H9 (cell line): ENCODE results near the gene PRR16. TPM values are rescaled to one million over a fixed set of nuclear protein-coding genes. Genes with fewer than 3 reads are reported as not detected.
"Not testable (repeated sequence)": the region's sequence is repeated elsewhere in the genome, so short reads cannot be mapped to it uniquely, and the experiment has no call there.

Experiments
- DNase-seq: peaks from one replicate; pipeline ENCODE4 v3.0.0-alpha.2; 2017
- H2AFZ ChIP-seq: one replicate; pipeline ENCODE4 v1.6.1; 2013; ENCODE audit warnings: mild to moderate bottlenecking, low read length, control low read depth, moderate library complexity
- H2AK5ac ChIP-seq: 2 replicates; pipeline ENCODE4 v1.6.1; 2013; ENCODE audit warnings: low read length, control low read depth, mixed read lengths; ENCODE audit not compliant: insufficient read length
- H2BK120ac ChIP-seq: one replicate; pipeline ENCODE4 v1.6.1; 2013; ENCODE audit warnings: low read depth, mild to moderate bottlenecking, low read length, control low read depth, inconsistent platforms; ENCODE audit not compliant: poor library complexity, severe bottlenecking
- H2BK12ac ChIP-seq: 2 replicates; pipeline ENCODE4 v1.6.1; 2013; ENCODE audit warnings: low read length, control low read depth, mixed read lengths, low read depth; ENCODE audit not compliant: insufficient read length
- H2BK15ac ChIP-seq: 2 replicates; pipeline ENCODE4 v1.6.1; 2013; ENCODE audit warnings: low read depth, low read length, control low read depth
- H2BK20ac ChIP-seq: one replicate; pipeline ENCODE4 v1.6.1; 2013; ENCODE audit warnings: low read depth, mild to moderate bottlenecking, low read length, control low read depth, inconsistent platforms; ENCODE audit not compliant: poor library complexity, severe bottlenecking
- H2BK5ac ChIP-seq: 2 replicates; pipeline ENCODE4 v1.6.1; 2013; ENCODE audit warnings: low read length, control low read depth, mixed read lengths; ENCODE audit not compliant: insufficient read length
- H3K14ac ChIP-seq: 2 replicates; pipeline ENCODE4 v1.6.1; 2013; ENCODE audit warnings: low read length, control low read depth; ENCODE audit not compliant: insufficient read depth
- H3K18ac ChIP-seq: 2 replicates; pipeline ENCODE4 v1.6.1; 2013; ENCODE audit warnings: low read depth, mild to moderate bottlenecking, mixed read lengths, low read length, control low read depth; ENCODE audit not compliant: insufficient read length
- H3K23ac ChIP-seq: 2 replicates; pipeline ENCODE4 v1.6.1; 2013; ENCODE audit warnings: low read length, control low read depth, mixed read lengths, low read depth; ENCODE audit not compliant: insufficient read length
- H3K23me2 ChIP-seq: 2 replicates; pipeline ENCODE4 v1.6.1; 2013; ENCODE audit warnings: low read depth, mild to moderate bottlenecking, mixed read lengths, low read length, control low read depth; ENCODE audit not compliant: insufficient read length, poor library complexity, severe bottlenecking
- H3K27ac ChIP-seq: 2 replicates; pipeline ENCODE4 v1.5.1; 2013; ENCODE audit warnings: low read length, control low read depth, mixed read lengths, low read depth; ENCODE audit not compliant: insufficient read length
- H3K27me3 ChIP-seq: 2 replicates; pipeline ENCODE4 v1.6.1; 2013; ENCODE audit warnings: low read length, control low read depth, inconsistent platforms; ENCODE audit not compliant: insufficient read depth
- H3K4ac ChIP-seq: 2 replicates; pipeline ENCODE4 v1.6.1; 2013; ENCODE audit warnings: low read depth, mild to moderate bottlenecking, control low read depth, inconsistent platforms, low read length, moderate library complexity
- H3K4me1 ChIP-seq: 2 replicates; pipeline ENCODE4 v1.6.1; 2013; ENCODE audit warnings: low read length, control low read depth, inconsistent platforms; ENCODE audit not compliant: insufficient read depth
- H3K4me2 ChIP-seq: 2 replicates; pipeline ENCODE4 v1.6.1; 2013; ENCODE audit warnings: low read length, control low read depth, mixed read lengths; ENCODE audit not compliant: insufficient read length, insufficient read depth
- H3K56ac ChIP-seq: 2 replicates; pipeline ENCODE4 v1.6.1; 2013; ENCODE audit warnings: low read depth, mild to moderate bottlenecking, mixed read lengths, low read length, control low read depth; ENCODE audit not compliant: insufficient read length
- H3K79me1 ChIP-seq: 2 replicates; pipeline ENCODE4 v1.6.1; 2013; ENCODE audit warnings: low read depth, mild to moderate bottlenecking, moderate library complexity, low read length, control low read depth, inconsistent platforms; ENCODE audit not compliant: insufficient read depth, poor library complexity, severe bottlenecking
- H3K79me2 ChIP-seq: 2 replicates; pipeline ENCODE4 v1.6.1; 2013; ENCODE audit warnings: low read length, control low read depth, inconsistent platforms; ENCODE audit not compliant: insufficient read depth
- H3K9ac ChIP-seq: 2 replicates; pipeline ENCODE4 v1.6.1; 2013; ENCODE audit warnings: low read length, control low read depth, mixed read lengths; ENCODE audit not compliant: insufficient read length; ENCODE audit errors: extremely low read depth
- H3K9me3 ChIP-seq: one replicate; pipeline ENCODE4 v1.6.1; 2013; ENCODE audit warnings: low read depth, low read length, inconsistent platforms; ENCODE audit not compliant: control insufficient read depth
- H3T11ph ChIP-seq: one replicate; pipeline ENCODE4 v1.6.1; 2013; ENCODE audit warnings: mild to moderate bottlenecking, low read length, control low read depth, inconsistent platforms
- H4K20me1 ChIP-seq: one replicate; pipeline ENCODE4 v1.6.1; 2013; ENCODE audit not compliant: control insufficient read depth, insufficient read length, insufficient read depth
- H4K5ac ChIP-seq: 2 replicates; pipeline ENCODE4 v1.6.1; 2013; ENCODE audit warnings: low read depth, mild to moderate bottlenecking, mixed read lengths, low read length, control low read depth; ENCODE audit not compliant: insufficient read length
- H4K8ac ChIP-seq: replicated peaks from 2 replicates; pipeline ENCODE4 v1.6.1; 2013; ENCODE audit warnings: low read length, control low read depth, mixed read lengths, low read depth; ENCODE audit not compliant: insufficient read length
- H4K91ac ChIP-seq: 2 replicates; pipeline ENCODE4 v1.6.1; 2013; ENCODE audit warnings: low read depth, mild to moderate bottlenecking, moderate library complexity, mixed read lengths, low read length, control low read depth; ENCODE audit not compliant: insufficient read length
- H3K27ac Mint-ChIP-seq, 3 experiments: 2 replicates in 2 of 3; 3 replicates in 1 of 3; pipeline ENCODE4 v1.8.0; 2020 to 2021; ENCODE audit warnings: mixed read lengths in 3 of 3, mild to moderate bottlenecking in 1 of 3, moderate library complexity in 1 of 3
- H3K27me3 Mint-ChIP-seq: 2 replicates; pipeline ENCODE4 v1.8.0; 2021; ENCODE audit warnings: low read depth, mild to moderate bottlenecking, moderate library complexity, mixed read lengths
- H3K36me3 Mint-ChIP-seq, 3 experiments: 2 replicates in 2 of 3; 3 replicates in 1 of 3; pipeline ENCODE4 v1.8.0; 2020 to 2021; ENCODE audit warnings: low read depth in 3 of 3, mixed read lengths in 3 of 3; ENCODE audit not compliant: insufficient read depth in 1 of 3
- H3K4me1 Mint-ChIP-seq, 2 experiments: 2 replicates each; pipeline ENCODE4 v1.8.0; 2020; ENCODE audit warnings: mixed read lengths in 2 of 2
- H3K4me3 Mint-ChIP-seq, 2 experiments: 2 replicates in 1 of 2; 3 replicates in 1 of 2; pipeline ENCODE4 v1.8.0; 2020 to 2021; ENCODE audit warnings: mild to moderate bottlenecking in 2 of 2, mixed read lengths in 2 of 2, moderate library complexity in 1 of 2
- H3K9me3 Mint-ChIP-seq, 2 experiments: 2 replicates in 1 of 2; 3 replicates in 1 of 2; pipeline ENCODE4 v1.8.0; 2020; ENCODE audit warnings: mild to moderate bottlenecking in 2 of 2, mixed read lengths in 2 of 2, moderate library complexity in 1 of 2
- WGBS: extraction: QIAGEN DNeasy Blood & Tissue Kit; methylation state at CpG from one replicate; pipeline ENCODE4 v1.1.7; 2013; ENCODE audit warnings: missing lambda C conversion rate, low lambda C conversion rate, mixed read lengths; ENCODE audit not compliant: insufficient read length; ENCODE audit errors: extremely low coverage; 5-methylcytosine and 5-hydroxymethylcytosine counted together
- total RNA-seq: library from RNA; stranded (reverse); gene quantifications from 2 replicates; pipeline ENCODE4 v1.2.1, GENCODE V29; 2021
- TF ChIP-seq, protein P1 (sequence below): fragments of 200-600 bp; sonication (generic); conservative IDR thresholded peaks from 3 replicates; pipeline ENCODE4 v1.8.0; 2021; ENCODE audit warnings: antibody characterized with exemption, mild to moderate bottlenecking

Gene PRR16
- total RNA-seq, 1 experiment from 2014 or later: 0.13 TPM

DNA sequence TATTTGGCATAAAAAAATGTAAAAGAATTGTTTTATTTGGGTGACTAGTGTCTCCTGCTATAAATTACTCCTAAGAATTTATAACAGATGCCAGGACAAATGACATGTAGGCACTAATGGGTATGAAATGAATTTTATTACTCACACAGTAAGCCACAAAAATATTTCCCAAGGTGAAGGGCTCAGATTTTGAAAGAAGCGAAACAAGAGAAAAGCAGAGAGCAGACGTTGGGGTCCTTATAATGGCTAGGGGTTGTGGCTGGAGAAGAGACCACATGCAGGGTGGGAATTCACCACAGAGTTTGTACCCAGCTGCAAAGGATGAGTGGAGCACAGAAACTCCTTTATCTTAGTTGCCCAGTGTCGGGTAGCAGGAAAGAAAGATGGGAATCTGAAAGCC lies 45.0 kb upstream of the PRR16 start:
- H2AFZ ChIP-seq: no peak overlapping the region
- peaks cover 0 to 2% (median under 1%) of the 10 kb centered on the region in 3 experiments; a peak in 2 of 7 replicates for H3K36me3 Mint-ChIP-seq
- peaks cover 0 to 5% of the 10 kb centered on the region in 2 experiments; a peak in 1 of 4 replicates for H3K4me1 Mint-ChIP-seq

DNA sequence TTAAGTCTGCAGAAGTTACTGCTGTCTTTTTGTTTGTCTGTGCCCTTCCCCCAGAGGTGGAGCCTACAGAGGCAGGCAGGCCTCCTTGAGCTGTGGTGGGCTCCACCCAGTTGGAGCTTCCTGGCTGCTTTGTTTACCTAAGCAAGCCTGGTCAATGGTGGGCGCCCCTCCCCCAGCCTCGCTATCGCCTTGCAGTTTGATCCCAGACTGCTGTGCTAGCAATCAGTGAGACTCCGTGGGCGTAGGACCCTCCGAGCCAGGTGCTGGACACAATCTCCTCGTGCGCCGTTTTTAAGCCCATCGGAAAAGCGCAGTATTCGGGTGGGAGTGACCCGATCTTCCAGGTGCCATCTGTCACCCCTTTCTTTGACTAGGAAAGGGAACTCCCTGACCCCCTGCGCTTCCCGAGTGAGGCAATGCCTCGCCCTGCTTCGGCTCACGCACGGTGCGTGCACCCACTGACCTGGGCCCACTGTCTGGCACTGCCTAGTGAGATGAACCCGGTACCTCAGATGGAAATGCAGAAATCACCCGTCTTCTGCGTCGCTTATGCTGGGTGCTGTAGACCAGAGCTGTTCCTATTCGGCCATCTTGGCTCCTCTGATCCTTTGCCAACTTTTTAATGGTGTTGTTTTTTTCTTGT lies 37.3 kb upstream of the PRR16 start:
- H2BK120ac ChIP-seq, H4K8ac ChIP-seq, H3K27me3 ChIP-seq, H3K4ac ChIP-seq, H3K9ac ChIP-seq, H3K79me1 ChIP-seq, H3K79me2 ChIP-seq, H3K4me3 Mint-ChIP-seq, H3K27me3 Mint-ChIP-seq, H3K18ac ChIP-seq, H2BK20ac ChIP-seq, H2BK12ac ChIP-seq, H4K20me1 ChIP-seq, H3K27ac ChIP-seq, H3K4me2 ChIP-seq, H3K23ac ChIP-seq, H2BK15ac ChIP-seq, H2AFZ ChIP-seq, H2BK5ac ChIP-seq, H4K5ac ChIP-seq, H3T11ph ChIP-seq, H3K56ac ChIP-seq, H3K4me1 ChIP-seq, H4K91ac ChIP-seq, H3K23me2 ChIP-seq, H3K14ac ChIP-seq, H2AK5ac ChIP-seq, H3K9me3 ChIP-seq: not testable (repeated sequence)
- H3K9me3 Mint-ChIP-seq: peaks cover 35 to 44% of the 10 kb centered on the region in 2 experiments
- no CpG with 5 or more reads among the region's 25 CpGs for WGBS
- peak; percentile 45 for DNase-seq
- H3K36me3 Mint-ChIP-seq: peaks cover 12 to 42% (median 20%) of the 10 kb centered on the region in 3 experiments
- peaks cover 7 to 13% of the 10 kb centered on the region in 2 experiments for H3K4me1 Mint-ChIP-seq
- H3K27ac Mint-ChIP-seq: peak overlapping the region in 1 of 3 experiments; percentile 79; a peak in 1 of 7 replicates

More for the DNA sequence above, 45.0 kb upstream of the PRR16 start:
- H3T11ph ChIP-seq: no peak overlapping the region
- H3K9ac ChIP-seq: no peak overlapping the region
- H2BK15ac ChIP-seq: no peak overlapping the region
- H3K27ac Mint-ChIP-seq: no peak overlapping the region
- H3K9me3 ChIP-seq: no peaks in the 10 kb centered on the region
- H2BK120ac ChIP-seq: no peak overlapping the region
- H3K79me2 ChIP-seq: no peaks in the 10 kb centered on the region
- H3K79me1 ChIP-seq: no peaks in the 10 kb centered on the region
- no peaks in the 10 kb centered on the region for H3K4me1 ChIP-seq
- no peak overlapping the region for H3K27ac ChIP-seq
- no peak overlapping the region for H3K56ac ChIP-seq
- no peak for DNase-seq
- H4K20me1 ChIP-seq: no peaks in the 10 kb centered on the region
- no peak overlapping the region for H3K23ac ChIP-seq
- no peak overlapping the region for H2BK12ac ChIP-seq
- no peaks in the 10 kb centered on the region for H3K23me2 ChIP-seq
- no peak overlapping the region for H3K4me2 ChIP-seq
- no peaks in the 10 kb centered on the region for H3K27me3 Mint-ChIP-seq
- WGBS: no CpG with 5 or more reads among the region's 3 CpGs
- TF ChIP-seq, protein P1, sequence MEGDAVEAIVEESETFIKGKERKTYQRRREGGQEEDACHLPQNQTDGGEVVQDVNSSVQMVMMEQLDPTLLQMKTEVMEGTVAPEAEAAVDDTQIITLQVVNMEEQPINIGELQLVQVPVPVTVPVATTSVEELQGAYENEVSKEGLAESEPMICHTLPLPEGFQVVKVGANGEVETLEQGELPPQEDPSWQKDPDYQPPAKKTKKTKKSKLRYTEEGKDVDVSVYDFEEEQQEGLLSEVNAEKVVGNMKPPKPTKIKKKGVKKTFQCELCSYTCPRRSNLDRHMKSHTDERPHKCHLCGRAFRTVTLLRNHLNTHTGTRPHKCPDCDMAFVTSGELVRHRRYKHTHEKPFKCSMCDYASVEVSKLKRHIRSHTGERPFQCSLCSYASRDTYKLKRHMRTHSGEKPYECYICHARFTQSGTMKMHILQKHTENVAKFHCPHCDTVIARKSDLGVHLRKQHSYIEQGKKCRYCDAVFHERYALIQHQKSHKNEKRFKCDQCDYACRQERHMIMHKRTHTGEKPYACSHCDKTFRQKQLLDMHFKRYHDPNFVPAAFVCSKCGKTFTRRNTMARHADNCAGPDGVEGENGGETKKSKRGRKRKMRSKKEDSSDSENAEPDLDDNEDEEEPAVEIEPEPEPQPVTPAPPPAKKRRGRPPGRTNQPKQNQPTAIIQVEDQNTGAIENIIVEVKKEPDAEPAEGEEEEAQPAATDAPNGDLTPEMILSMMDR: no peak
- H2AK5ac ChIP-seq: no peak overlapping the region
- no peak overlapping the region for H4K5ac ChIP-seq
- no peak overlapping the region for H2BK20ac ChIP-seq
- H3K9me3 Mint-ChIP-seq: peaks cover 1 to 2% of the 10 kb centered on the region in 2 experiments; a peak in 3 of 5 replicates
- H3K4me3 Mint-ChIP-seq: no peak overlapping the region
- no peak overlapping the region for H3K14ac ChIP-seq
- H4K91ac ChIP-seq: no peak overlapping the region
- no peaks in the 10 kb centered on the region for H3K27me3 ChIP-seq
- no peak overlapping the region for H3K4ac ChIP-seq
- no peak overlapping the region for H4K8ac ChIP-seq
- no peak overlapping the region for H3K18ac ChIP-seq
- no peak overlapping the region for H2BK5ac ChIP-seq
